Activated CD4-positive, CD25-positive, alpha-beta regulatory T cell treated with anti-CD3 and anti-CD28 coated beads, Interleukin-2, amount 50 U/mL, for 24 hours (primary cell): ENCODE results near the gene SLF2.

Experiments
- ATAC-seq, 2 donors: fragments of 150-1000 bp; cut with Tn5 transposase; one replicate each; pipeline ENCODE4 v1.10.0; 2021; ENCODE audit warnings: mild to moderate bottlenecking in 1 of 2, moderate library complexity in 1 of 2

SLF2 gene

GRCh38 chr10:100901051-100901450 lies 11.7 kb upstream of the SLF2 start:
- ATAC-seq: no peak

GRCh38 chr10:100902622-100903021 lies 10.1 kb upstream of the SLF2 start:
- no peak for ATAC-seq

GRCh38 chr10:100904917-100905316 lies 7.8 kb upstream of the SLF2 start:
- no peak for ATAC-seq

DNA sequence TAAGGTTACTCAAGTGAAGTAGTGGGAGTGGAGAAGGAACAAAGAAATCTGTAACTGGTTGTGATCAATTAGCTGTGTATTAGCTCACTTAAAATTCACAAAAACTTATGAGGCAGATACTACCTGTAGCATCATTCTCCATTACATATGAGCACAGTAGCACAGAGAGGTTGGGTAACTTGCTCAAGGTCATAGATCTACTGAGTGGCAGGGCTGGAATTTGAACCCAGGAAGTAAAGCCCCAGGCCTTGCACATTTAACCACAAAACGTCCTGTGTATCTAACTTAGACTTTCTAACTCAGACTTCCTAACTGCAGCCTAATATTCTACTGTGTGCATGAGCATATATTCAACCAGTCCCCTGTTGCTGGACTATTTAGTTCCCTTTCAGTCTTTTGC lies 5.6 kb upstream of the SLF2 start:
- ATAC-seq: no peak

DNA sequence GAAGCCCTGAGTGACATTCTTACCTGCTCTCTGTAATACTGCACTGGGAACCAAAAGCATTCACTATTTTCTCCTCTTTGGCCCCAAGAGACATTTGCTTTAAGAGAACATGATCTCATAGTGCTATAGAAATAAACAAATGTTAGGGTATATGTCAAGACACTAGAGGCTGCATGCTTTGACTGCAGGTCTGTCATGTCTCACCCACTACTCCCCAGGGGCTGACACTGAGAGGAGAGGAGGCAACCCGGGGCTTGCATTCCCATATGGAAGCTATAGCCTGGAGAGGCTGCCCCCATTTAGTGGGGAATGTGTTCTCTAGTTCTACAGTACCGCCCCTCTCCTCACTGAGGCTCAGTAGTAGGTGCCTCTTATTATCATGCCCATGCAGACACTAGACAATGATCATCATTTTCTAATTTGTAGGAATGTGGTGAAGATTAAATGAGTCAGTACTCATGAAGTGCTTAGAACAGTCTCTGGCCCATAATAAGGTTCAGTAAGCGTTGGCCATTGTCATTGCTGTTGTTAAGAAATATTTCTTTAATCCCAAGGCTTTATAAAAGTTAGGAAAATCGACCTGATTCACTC lies 4.9 kb upstream of the SLF2 start:
- no peak for ATAC-seq

- ATAC-seq: no peak
Observed at GRCh38 chr10:100908378-100908777, 4.4 kb upstream of the SLF2 start.

DNA sequence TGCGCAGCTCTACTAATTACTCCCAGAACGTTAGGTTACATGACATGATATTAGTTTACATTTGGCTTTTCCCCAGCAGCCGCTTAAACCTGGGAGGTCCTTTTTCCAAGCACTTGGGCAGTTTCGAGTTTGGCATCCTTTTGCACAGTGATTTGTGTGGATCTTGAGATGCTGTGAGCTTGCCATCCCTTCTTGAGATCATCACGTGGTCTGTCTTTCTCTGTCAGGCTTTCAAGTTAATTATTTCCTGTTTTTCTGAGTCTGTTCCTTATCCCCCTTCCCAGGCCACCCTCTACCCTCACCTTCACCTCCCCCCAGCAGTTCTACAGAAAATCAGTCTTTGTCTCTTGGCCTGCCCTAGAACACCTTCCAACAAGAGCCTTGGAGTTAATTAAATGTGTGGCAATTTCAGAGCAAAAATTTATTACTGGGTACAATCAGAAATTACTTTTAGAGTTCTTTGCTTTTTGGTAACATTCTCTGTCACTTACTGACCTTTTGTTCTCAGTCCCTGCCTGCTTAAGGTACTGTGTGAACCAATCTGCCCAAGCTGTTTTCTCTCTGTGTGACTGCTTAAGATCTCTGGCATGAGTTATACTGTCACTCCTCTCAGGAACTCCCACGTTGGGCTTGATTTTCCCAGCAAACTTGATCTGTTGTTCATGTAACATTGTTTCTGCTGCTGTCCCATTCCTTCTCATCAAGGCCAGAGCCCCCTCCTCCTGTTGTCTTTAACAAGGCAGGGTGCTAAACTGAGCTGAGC lies 3.1 kb upstream of the SLF2 start:
- no peak for ATAC-seq

- ATAC-seq: no peak
Observed at GRCh38 chr10:100911472-100911871, 1.3 kb upstream of the SLF2 start.

- peak in 1 of 2 donors; percentile 22 for ATAC-seq
Observed at GRCh38 chr10:100912013-100912604, 654 bp upstream of the SLF2 start.

DNA sequence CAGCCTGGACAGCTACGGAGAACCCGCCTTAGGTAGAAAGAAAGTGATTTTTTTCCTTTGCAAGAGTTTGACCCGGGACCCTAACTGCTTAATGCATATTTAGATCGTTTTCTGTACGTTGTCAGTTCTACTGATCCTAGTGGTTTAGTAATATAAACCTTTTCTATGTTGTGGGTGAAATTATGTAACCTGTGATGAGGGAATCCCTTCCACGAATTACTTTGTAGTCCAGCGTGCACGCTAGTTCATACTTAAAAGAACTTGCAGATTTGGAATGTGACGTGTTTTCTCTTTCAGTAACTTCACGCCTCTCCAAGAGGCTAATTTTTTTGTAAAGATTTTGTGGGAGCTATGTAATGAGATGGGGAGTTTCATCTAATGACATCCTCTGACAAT lies 705 bp downstream of the SLF2 start:
- no peak for ATAC-seq

DNA sequence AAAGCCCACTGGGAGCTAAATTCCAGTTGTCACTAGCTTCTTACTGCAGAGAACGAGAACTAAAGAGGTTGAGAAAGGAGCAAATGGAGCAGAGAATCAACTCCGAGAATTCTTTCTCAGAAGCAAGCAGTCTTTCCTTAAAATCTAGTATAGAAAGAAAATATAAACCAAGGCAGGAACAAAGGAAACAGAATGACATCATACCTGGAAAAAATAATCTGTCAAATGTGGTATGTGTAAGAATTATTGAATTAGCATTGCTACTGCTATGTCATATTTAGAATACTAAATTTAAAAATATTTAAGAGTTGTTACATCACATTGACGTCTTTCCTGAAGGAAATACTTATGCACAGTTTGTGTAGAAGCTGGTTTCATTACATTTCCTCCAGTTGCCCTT lies 4.3 kb downstream of the SLF2 start:
- ATAC-seq: no peak

GRCh38 chr10:100923580-100923979 lies 10.8 kb downstream of the SLF2 start:
- no peak for ATAC-seq

GRCh38 chr10:100927266-100927665 lies 14.5 kb downstream of the SLF2 start:
- ATAC-seq: no peak

- no peak for ATAC-seq
Observed at GRCh38 chr10:100928039-100928438, 15.3 kb downstream of the SLF2 start.

DNA sequence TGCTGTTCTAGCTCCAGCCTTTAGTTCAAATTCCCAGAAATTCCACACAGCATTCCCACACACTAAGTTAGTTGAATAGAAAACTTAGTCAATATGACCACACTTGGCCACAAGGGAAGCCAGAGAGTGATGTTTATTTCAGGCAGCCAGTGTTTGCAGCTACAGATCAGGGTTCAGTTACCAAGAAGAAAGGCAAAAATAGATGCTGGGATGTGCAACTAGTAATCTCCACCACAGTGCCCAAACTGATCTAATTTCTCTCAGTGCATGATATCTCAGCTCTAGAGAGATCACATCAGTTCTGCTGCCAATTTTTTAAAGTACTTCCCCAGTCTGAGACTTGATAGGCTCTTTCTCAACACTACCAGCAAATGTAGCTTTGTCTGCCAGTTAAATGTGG lies 17.6 kb downstream of the SLF2 start:
- ATAC-seq: no peak

DNA sequence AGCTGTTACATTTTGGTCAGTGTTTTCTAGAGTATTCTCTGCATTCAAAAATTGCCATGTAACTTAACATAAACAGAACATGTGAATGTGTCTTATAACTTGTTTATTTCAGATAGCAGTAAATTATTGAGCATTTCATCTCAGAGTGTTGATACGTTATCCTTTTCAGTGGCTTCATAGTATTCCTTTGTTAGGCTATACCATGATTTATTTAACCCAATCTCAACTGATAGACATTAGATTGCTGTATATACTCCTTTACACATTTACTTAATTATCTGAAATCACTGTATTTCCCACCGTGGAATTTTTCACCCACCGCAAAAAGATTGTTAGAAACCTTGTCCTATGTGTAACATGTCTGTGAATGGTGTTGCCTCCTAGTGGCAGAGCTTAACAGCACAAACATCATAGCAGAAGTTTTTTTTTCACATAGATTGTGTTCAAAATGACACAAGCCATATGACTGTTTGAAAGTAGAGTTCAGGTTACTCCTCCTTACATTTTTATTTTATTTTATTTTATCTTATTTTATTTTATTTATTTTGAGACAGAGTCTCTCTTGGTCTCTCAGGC lies 21.4 kb downstream of the SLF2 start:
- no peak for ATAC-seq

GRCh38 chr10:100939763-100940344 lies 27.1 kb downstream of the SLF2 start:
- no peak for ATAC-seq

DNA sequence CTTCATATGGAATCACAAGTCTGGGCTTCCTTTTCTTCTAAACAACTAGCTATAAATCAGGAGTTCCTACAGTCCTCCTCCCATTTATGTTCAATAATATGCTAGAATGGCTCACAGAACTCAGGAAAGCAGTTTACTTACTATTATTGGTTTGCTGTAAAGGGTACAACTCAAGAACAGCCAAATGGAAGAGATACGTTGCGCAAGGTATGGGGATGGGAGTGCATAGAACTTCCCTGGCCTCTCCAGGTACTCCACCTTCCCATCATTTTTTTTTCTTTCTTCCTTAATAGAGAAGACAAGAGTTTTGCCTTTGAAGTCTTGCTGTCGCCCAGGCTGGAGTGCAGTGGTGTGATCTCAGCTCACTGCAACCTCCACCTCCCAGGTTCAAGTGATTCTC lies 29.5 kb downstream of the SLF2 start:
- ATAC-seq: no peak

GRCh38 chr10:100943508-100943907 lies 30.7 kb downstream of the SLF2 start:
- ATAC-seq: peak in 1 of 2 donors; percentile 30

- no peak for ATAC-seq
Observed at GRCh38 chr10:100945754-100946153, 33.0 kb downstream of the SLF2 start.

DNA sequence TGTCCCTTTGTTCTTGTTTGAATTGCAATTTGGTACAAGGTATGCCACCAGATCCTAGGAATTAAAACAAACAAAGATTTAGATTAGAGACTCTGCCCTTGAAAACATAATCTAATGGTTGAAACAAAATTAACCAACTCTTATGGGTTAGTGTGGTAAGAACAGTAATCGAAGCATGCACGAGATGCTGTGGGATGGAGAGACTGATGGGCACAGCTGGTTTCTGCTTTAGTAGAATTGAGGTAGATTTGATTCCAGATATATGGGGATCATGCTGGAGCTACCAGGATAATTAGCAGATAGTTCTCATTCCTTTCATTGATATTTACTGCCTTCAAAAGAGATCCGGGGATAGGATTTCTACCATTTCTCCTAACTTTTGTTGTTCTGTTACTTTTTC lies 36.2 kb downstream of the SLF2 start:
- no peak for ATAC-seq

GRCh38 chr10:100960251-100960650 lies 47.5 kb downstream of the SLF2 start:
- ATAC-seq: no peak

DNA sequence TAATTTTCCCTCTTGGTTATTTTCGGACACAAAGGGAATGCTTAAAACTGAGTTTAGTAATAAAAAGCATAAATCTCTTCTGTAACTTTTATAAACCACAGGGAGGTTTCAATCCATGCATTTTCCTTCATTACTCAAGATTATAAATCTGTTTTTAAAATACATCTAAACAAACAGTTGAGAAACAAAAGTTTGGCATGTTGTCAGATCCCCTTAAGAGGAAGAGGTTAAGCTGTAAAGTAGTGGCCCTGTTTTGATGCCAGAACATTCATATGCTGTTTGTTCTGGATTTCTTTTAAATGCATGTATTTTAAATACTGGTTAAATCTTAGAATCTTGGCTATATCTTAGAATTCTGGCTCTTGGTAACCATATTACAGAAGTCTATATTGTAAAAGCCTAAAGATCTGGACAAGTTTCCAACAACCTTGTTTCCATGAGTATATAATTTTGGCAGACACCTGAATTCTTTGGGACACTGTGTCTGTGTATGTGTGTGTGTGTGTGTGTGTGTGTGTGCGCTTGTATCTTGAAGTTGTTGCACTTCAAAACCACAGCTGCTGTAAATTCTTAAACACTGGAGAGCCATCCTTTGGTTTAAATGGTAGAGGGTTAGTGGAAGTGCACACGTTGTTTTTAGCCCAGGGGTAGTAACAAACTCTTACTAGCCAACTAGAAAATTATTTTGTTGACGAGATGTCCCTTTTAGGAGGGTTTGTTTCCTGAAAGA lies 49.8 kb downstream of the SLF2 start:
- ATAC-seq: no peak
